ENCODE data around the gene MAPRE2. TPM values are rescaled to one million over a fixed set of nuclear protein-coding genes. Genes with fewer than 3 reads are reported as not detected.

Gene MAPRE2
- total RNA-seq, 1 experiment from 2014 or later = 29.4 TPM

- H2AK5ac ChIP-seq (ENCODE audit: insufficient read length, low read length) = no peak overlapping the region
- H2BK15ac ChIP-seq (ENCODE audit: low read depth, low read length) = no peak overlapping the region
- H3K27ac Mint-ChIP-seq = no peak overlapping the region
- no peaks in the 10 kb centered on the region for H3K36me3 Mint-ChIP-seq (ENCODE audit: insufficient read depth in 1 of 3, low read depth in 3 of 3)
- no peak overlapping the region for H3K23ac ChIP-seq (ENCODE audit: insufficient read length, low read depth, low read length)
- H2BK5ac ChIP-seq (ENCODE audit: insufficient read length, low read length) = no peak overlapping the region
- H3K27me3 ChIP-seq (ENCODE audit: insufficient read depth, low read length) = no peaks in the 10 kb centered on the region
- H2AFZ ChIP-seq (ENCODE audit: low read length) = no peak overlapping the region
- WGBS (ENCODE audit: extremely low coverage, insufficient read length, low lambda C conversion rate) = no CpG with 5 or more reads among the region's 1 CpG
- no peak overlapping the region for H3K9ac ChIP-seq (ENCODE audit: extremely low read depth, insufficient read length, low read length)
- no peaks in the 10 kb centered on the region; the same call in 1 of the 2 replicates for H3K4me1 ChIP-seq (ENCODE audit: insufficient read depth, low read length)
- DNase-seq = no peak
- TF ChIP-seq CTCF (conservative IDR thresholded peaks at IDR 0.05) = no peak
- H3K79me1 ChIP-seq (ENCODE audit: insufficient read depth, low read depth, low read length, poor library complexity, severe bottlenecking) = no peaks in the 10 kb centered on the region
- no peaks in the 10 kb centered on the region; the same call in 1 of the 2 replicates for H3K27me3 Mint-ChIP-seq (ENCODE audit: low read depth)
- H3K9me3 ChIP-seq (ENCODE audit: control insufficient read depth, low read depth, low read length) = no peaks in the 10 kb centered on the region
- H3K27ac ChIP-seq (ENCODE audit: insufficient read length, low read depth, low read length) = no peak overlapping the region
- H3K4me2 ChIP-seq (ENCODE audit: insufficient read depth, insufficient read length, low read length) = no peak overlapping the region
- no peak overlapping the region for H3K18ac ChIP-seq (ENCODE audit: insufficient read length, low read depth, low read length)
- H3K56ac ChIP-seq (ENCODE audit: insufficient read length, low read depth, low read length) = no peak overlapping the region
- no peak overlapping the region for H3K4me3 Mint-ChIP-seq
- no peak overlapping the region for H3K14ac ChIP-seq (ENCODE audit: insufficient read depth, low read length)
- H4K91ac ChIP-seq (ENCODE audit: insufficient read length, low read depth, low read length) = no peak overlapping the region
- H2BK12ac ChIP-seq (ENCODE audit: insufficient read length, low read depth, low read length) = no peak overlapping the region
- H3T11ph ChIP-seq (ENCODE audit: low read length) = no peak overlapping the region
- H3K9me3 Mint-ChIP-seq = no peaks in the 10 kb centered on the region
- no peak overlapping the region for H2BK120ac ChIP-seq (ENCODE audit: low read depth, low read length, poor library complexity, severe bottlenecking)
- no peak overlapping the region for H4K5ac ChIP-seq (ENCODE audit: insufficient read length, low read depth, low read length)
- H3K23me2 ChIP-seq (ENCODE audit: insufficient read length, low read depth, low read length, poor library complexity, severe bottlenecking) = no peaks in the 10 kb centered on the region
- H3K79me2 ChIP-seq (ENCODE audit: insufficient read depth, low read length) = no peaks in the 10 kb centered on the region
- no peak overlapping the region for H4K8ac ChIP-seq (replicated peaks; ENCODE audit: insufficient read length, low read depth, low read length)
- H3K4me1 Mint-ChIP-seq = peaks cover 13% of the 10 kb centered on the region in 2 experiments
- H3K4ac ChIP-seq (ENCODE audit: low read depth, low read length) = no peak overlapping the region
- no peaks in the 10 kb centered on the region for H4K20me1 ChIP-seq (ENCODE audit: control insufficient read depth, insufficient read depth, insufficient read length)
- H2BK20ac ChIP-seq (ENCODE audit: low read depth, low read length, poor library complexity, severe bottlenecking) = no peak overlapping the region
Measured at GRCh38 chr18:35024965-35025364, 16.2 kb upstream of the MAPRE2 start.

Data from H9 (cell line).